ENCODE results near the gene IL15.

Gene IL15

GRCh38 chr4:141782205-141782604, 145.8 kb downstream of the IL15 start:
- no peak for DNase-seq (ENCODE audit: low read depth)
